HFF-Myc (cell line): ENCODE measurements around the gene PRKAG2.

Source experiments
- DNase-seq: peaks from one replicate; pipeline ENCODE4 v3.0.0-alpha.2; 2011; ENCODE audit warnings: low read depth; ENCODE audit errors: extremely low read depth
- H3K4me3 ChIP-seq: replicated peaks from 2 replicates; pipeline ENCODE4 v1.5.1; 2011; ENCODE audit warnings: low read depth, mild to moderate bottlenecking, control low read depth, low read length
- TF ChIP-seq, protein P1 (sequence below): IDR thresholded peaks from 2 replicates; pipeline ENCODE4 v1.5.1; 2012; ENCODE audit warnings: mild to moderate bottlenecking, low read depth, low read length, control low read depth; ENCODE audit errors: missing control alignments

Gene PRKAG2

DNA sequence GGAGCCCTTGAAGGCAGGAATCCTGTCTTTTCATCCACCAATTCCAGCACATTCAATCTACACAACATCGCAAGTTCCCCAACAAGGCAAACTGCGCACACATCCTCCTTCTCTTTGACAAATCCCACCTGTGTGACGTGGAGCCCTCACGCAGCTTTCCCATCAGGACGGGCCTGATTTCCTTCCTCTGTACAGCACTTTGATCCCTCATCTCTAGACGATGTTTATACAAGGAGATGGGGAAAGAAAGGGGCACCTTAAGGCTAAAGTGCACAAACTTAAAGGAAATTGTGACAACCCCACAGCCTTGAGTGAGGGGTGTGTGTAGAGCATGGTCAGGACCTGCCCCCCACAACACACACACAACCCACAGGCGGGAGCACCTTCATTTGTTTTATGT lies 97.2 kb downstream of the PRKAG2 start:
- no peak overlapping the region for H3K4me3 ChIP-seq
- no peak for DNase-seq
- TF ChIP-seq, protein P1, sequence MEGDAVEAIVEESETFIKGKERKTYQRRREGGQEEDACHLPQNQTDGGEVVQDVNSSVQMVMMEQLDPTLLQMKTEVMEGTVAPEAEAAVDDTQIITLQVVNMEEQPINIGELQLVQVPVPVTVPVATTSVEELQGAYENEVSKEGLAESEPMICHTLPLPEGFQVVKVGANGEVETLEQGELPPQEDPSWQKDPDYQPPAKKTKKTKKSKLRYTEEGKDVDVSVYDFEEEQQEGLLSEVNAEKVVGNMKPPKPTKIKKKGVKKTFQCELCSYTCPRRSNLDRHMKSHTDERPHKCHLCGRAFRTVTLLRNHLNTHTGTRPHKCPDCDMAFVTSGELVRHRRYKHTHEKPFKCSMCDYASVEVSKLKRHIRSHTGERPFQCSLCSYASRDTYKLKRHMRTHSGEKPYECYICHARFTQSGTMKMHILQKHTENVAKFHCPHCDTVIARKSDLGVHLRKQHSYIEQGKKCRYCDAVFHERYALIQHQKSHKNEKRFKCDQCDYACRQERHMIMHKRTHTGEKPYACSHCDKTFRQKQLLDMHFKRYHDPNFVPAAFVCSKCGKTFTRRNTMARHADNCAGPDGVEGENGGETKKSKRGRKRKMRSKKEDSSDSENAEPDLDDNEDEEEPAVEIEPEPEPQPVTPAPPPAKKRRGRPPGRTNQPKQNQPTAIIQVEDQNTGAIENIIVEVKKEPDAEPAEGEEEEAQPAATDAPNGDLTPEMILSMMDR = no peak

DNA sequence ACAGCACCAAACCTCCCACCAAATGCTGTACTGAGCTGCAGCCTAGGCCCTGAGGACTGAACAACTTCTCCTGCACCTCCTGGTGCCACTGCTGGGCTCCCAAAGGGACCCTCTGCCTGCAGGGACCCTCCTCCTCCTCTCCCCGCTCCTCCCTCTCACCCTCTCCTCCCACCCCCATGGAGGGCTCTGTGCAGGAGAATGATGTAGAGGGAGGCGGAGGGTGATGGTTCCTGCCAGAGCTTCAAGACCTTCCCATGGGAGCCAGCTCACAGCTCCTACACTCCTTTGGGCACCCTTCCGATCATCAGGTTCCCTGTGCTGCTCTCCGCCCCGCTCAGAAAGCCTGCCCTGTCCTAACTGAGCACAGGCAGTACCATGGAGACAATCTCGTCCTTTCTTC lies 97.7 kb downstream of the PRKAG2 start:
- TF ChIP-seq, protein P1 = no peak
- DNase-seq = no peak
- H3K4me3 ChIP-seq = no peak overlapping the region

DNA sequence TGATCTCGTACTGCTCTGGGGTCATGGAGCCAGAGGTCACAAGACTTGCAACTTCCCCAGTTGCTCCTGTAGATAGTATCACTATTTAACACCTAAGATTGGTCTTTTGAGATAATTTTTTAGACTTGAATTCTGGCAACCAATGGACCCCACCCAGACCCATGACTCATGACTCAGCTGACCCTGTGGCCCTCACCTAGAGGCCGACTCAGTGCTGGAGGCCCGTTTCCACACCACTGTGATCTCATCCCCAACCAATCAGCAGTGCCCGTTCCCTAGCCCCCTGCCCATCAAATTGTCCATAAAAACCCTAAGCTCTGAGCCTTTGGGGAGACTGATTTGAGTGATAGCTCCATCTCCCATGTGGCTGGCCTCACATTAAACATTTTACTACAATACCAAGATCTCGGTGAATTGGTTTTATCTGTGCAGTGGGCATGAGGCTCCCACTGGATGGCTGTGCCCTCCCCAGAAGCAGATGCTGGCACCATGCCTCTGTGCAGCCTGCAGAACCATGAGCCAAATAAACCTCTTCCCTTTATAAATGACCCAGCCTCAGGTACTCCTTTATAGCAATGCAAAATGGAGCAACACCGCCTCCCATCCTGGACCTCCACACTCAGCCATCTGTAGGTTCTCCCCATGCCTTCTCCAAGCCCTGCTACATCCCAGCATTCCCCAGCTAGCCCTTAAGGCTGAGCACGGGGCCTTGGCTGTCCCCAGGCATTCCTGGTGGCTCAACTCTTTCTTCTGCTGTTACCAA lies 98.8 kb downstream of the PRKAG2 start:
- TF ChIP-seq, protein P1 = no peak
- H3K4me3 ChIP-seq = no peak overlapping the region
- no peak for DNase-seq

DNA sequence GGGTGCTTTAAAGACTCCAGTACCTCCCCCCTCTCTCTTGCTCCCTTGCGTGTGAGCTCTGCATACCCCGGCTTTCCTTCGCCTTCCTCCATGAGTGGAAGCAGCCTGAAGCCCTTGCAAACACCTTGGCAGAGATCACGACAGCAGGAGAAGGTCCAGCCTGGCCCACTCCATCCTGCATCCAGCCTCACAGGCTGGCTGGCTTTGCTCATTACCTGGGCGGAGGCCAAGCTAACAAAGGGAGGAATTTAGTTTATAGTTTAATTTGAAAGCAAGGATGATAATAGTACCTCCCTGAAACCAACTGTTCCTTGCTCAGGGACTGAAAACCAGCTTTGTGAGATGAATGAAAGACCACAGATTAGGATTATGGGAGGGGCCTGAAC lies 99.4 kb downstream of the PRKAG2 start:
- H3K4me3 ChIP-seq = no peak overlapping the region
- TF ChIP-seq, protein P1 = no peak
- no peak for DNase-seq

DNA sequence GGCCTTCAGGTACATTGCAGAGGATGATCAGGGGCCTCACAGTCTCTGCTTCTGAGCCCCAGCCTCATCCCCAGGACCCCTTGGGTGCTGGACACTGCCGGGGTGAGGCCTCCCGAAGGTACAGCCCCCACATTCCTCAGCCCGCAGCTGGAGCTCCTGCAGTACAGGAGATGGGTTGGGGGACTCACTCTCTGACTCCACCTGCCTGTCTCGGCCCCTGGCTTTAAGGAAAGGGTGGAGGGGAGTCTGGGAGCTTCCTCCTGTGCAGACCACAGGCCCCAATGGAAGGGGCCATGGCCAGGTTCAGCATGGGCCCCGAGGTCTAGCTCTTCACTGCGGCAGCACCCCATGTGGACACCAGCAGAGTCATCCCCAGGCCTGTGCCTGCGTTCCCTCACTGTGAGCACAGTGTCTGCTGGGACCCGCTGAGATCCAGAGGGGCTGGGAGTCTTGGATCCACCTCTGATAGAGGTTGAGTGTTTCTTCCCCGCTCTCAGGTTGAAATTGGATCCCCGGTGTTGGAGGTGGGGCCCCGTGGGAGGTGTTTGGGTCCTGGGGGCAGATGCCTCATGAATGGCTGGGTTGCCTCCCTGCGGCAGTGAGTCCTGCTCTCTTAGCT lies 99.9 kb downstream of the PRKAG2 start:
- DNase-seq = no peak
- no peak overlapping the region for H3K4me3 ChIP-seq
- TF ChIP-seq, protein P1 = no peak

DNA sequence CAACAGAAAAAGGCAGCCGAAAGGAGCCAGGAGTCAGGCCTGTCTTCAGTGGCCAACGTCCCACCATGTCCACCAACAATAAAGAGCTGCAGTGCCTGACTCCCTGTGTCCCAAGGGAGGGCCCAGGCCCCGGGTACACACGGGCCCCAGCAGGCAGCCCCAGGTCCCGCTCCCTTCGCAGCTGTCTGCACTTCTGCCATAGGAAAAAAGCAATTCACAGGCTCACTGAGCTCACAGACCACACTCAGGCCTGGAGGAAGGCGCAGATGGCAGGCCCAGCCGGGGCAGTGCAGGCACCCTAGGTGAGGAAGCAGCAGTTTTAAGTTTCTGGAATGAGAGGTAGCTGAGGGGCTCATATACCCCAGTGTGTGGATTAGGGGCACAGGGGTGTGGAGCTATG lies 100.5 kb downstream of the PRKAG2 start:
- H3K4me3 ChIP-seq = no peak overlapping the region
- TF ChIP-seq, protein P1 = no peak

More for the DNA sequence above, 100.5 kb downstream of the PRKAG2 start:
- DNase-seq = no peak
